Transverse colon (tissue), 4 donors: ENCODE data around the gene BGN.

Source experiments
- CTCF ChIP-seq, 5 experiments: fragments of 200-600 bp in 3 of 5; fragments of 450-650 bp in 2 of 5; sonication (generic) in 3 of 5; IDR thresholded peaks; 1 replicate in 2 of 5; 2 replicates in 3 of 5; pipeline ENCODE4 v1.5.1; 2016 to 2017; ENCODE audit warnings: antibody characterized with exemption in 5 of 5, inconsistent platforms in 3 of 5, mild to moderate bottlenecking in 2 of 5, moderate library complexity in 1 of 5
- EP300 ChIP-seq: sonication (generic); formaldehyde crosslinking; IDR thresholded peaks from one replicate; pipeline ENCODE4 v1.6.1; 2017; ENCODE audit warnings: antibody characterized with exemption, low read depth
- POLR2A ChIP-seq: fragments of 450-650 bp; IDR thresholded peaks from one replicate; pipeline ENCODE4 v1.6.1; 2016; ENCODE audit warnings: antibody characterized with exemption, mild to moderate bottlenecking, moderate library complexity
- POLR2AphosphoS5 ChIP-seq, 3 donors: sonication (generic); formaldehyde crosslinking; IDR thresholded peaks; one replicate each; pipeline ENCODE4 v1.6.1; 2016; ENCODE audit warnings: antibody characterized with exemption in 3 of 3

GRCh38 chrX:153522259-153522658 lies 27.5 kb downstream of the BGN start:
- TF ChIP-seq CTCF (IDR thresholded peaks at IDR 0.05) (no peak), POLR2A (no peak), EP300 (no peak), POLR2AphosphoS5 (IDR thresholded peaks at IDR 0.05) (no peak)
